AG09309 (cell line): ENCODE results near the gene CPLANE2.

Source experiments
- DNase-seq: peaks from one replicate; pipeline ENCODE4 v3.0.0-alpha.2; 2010; ENCODE audit warnings: low read depth
- H3K4me3 ChIP-seq: 2 replicates; pipeline ENCODE4 v1.5.1; 2011; ENCODE audit warnings: mild to moderate bottlenecking, low read depth, low read length, moderate library complexity; ENCODE audit not compliant: control insufficient read depth
- TF ChIP-seq, protein P1 (sequence below): IDR thresholded peaks from 2 replicates; pipeline ENCODE4 v1.5.1; 2011; ENCODE audit warnings: mild to moderate bottlenecking, low read depth, low read length, inconsistent platforms; ENCODE audit not compliant: insufficient read depth, control insufficient read depth; ENCODE audit errors: missing control alignments

CPLANE2 gene

DNA sequence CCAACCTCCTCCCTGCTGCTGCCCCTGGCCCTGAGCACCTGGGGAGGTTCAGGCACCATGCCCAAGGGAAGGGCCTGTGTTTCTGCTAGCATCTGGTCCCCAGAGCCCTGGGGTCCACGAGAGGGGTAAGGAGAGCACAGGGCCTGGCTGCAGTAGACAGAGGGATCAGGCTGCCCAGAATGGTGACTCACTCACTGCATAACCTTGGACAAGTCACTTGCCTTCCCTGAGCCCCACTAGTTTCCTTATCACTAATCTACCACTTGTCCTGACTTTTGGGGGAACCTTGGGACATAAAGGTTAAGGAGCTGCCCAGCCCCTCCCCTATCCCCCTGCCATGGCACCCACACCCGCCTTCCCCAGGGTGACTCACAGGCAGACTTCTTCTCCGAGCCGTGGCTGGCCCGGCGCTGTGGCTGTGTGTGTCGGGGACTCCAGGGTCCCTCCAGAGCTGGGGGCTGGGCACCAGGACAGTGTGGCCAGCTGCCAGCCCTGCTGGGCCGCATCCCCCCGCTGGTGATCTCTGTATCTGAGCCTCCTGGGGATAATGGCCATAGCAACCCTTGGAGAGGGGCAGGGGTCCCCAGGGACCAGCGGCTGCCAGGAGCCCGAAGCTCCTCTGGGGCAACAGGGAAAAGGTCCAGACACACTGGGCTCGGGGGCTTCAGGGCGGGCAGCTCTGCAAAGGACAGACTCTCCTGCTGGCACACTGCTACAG, 28.6 kb downstream of the CPLANE2 start:
- no peak for DNase-seq
- no peak overlapping the region for H3K4me3 ChIP-seq
- TF ChIP-seq, protein P1, sequence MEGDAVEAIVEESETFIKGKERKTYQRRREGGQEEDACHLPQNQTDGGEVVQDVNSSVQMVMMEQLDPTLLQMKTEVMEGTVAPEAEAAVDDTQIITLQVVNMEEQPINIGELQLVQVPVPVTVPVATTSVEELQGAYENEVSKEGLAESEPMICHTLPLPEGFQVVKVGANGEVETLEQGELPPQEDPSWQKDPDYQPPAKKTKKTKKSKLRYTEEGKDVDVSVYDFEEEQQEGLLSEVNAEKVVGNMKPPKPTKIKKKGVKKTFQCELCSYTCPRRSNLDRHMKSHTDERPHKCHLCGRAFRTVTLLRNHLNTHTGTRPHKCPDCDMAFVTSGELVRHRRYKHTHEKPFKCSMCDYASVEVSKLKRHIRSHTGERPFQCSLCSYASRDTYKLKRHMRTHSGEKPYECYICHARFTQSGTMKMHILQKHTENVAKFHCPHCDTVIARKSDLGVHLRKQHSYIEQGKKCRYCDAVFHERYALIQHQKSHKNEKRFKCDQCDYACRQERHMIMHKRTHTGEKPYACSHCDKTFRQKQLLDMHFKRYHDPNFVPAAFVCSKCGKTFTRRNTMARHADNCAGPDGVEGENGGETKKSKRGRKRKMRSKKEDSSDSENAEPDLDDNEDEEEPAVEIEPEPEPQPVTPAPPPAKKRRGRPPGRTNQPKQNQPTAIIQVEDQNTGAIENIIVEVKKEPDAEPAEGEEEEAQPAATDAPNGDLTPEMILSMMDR, result no peak

DNA sequence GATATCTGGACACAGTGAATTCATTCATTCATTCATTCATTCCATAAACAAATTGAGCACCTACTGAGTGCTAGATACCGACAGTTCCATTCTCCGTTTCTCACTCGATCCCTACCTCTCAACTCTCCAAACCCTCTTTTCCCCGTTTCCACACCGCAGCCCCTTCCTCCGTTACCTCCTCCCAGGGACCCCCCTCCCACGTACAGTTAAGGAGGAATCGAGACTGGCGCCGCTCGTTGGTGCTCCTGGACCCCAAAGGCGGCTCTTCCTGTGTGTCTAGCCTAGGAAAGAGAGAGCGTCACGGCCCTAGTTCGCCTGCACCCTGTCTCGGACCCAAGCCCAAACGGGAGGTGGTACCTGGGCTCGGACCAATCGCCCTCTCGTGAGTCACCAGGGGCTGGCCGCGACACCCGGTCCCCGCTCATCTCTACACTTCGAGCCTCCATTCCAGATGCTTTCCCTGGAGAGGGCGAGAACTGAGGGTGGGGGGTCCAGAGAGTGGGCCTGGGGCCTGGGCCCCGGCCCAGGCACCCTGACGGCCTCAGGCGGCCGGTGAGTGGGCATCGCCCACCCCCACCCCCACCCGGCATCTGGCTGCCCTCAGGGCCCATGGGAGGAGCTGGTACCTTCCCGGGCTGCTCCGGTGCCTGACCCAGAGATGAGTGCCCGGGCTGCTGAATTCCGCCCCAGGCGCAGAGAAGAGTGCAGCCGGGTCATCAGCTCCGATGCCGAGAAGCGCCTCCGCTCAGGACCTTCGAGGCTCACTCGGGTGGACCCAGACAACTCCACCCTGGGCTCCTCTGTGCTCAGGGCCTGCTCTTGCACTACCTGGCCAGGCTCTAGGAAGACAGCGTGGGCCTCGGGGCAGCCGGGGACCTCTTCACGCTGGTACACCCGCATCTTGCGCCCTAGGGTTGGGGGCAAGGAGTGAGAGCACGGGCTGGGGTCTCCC, 29.4 kb downstream of the CPLANE2 start:
- DNase-seq, result no peak
- H3K4me3 ChIP-seq, result peak overlapping the region; percentile 69
- TF ChIP-seq, protein P1, result no peak

DNA sequence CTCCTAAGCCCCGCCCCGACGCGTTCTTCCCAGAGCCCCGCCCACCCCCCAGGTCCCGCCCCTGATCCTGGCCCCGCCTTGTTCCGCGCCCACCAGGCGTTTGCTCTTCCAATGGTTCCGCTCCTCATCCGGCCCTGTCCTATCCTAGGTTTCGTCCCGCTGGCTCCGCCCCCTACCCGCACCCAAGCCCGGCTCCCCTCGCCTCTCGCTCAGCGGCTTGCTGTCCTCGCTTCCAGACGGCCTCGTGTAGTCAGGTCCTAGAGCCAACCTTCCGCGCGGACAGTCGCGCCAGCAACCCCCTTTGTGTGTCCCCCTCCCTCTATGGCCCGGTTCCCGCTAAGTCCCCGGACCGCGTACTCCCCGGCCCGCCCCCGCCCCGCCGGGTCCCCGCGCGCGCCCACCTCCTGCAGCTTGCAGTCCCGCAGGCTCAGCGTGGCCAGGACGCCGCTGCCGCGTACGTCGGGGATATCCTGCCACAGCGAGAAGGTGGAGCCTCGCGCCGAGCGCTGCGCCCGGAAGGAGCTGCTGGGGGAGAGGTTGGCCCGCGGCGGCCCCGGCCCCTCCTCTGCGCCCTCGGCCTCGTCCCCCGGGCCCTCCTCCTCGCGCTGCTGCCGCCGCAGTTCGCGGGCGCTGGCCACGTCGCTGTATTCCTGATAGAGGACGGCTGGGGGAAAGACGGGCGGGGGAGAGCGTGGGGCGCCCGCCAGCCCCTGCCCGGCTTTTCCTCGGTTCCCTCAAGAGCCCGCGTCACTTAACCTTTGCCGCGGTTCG, 30.3 kb downstream of the CPLANE2 start:
- DNase-seq, result peak; percentile 94
- peak overlapping the region; percentile 69 for H3K4me3 ChIP-seq
- TF ChIP-seq, protein P1, result no peak

DNA sequence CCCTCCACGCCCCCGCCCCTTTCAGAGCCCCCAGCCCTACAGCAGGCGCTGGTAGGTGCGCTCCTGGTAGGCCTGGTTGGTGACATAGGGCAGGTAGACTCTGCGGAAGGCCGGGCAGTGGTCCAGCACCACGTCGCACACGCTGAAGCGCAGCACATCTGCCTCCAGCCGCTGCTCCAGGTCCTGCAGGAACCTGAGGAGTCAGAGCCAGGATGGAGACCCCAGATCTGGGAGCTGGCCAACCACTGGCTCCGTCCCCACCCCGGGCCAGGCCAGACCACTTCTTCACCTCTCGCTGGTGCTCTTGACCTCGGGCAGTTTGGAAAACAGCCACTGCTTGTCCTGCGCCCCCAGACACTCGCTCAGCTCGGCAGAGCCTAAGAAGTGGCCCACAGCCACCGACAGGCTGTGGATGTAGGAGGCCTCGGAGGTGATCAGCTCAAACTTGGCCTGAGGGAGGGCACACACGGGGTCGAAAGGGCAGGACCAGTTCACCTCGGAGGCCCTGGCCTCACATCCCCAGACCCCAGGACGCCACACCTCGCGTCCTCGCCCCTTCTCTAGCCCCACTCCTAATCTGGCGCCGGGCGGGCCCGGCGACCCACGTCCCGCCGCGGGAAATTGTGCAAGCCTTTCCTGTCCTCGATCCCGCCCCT, 31.0 kb downstream of the CPLANE2 start:
- no peak for DNase-seq
- TF ChIP-seq, protein P1, result no peak
- peak overlapping the region; percentile 69 for H3K4me3 ChIP-seq

DNA sequence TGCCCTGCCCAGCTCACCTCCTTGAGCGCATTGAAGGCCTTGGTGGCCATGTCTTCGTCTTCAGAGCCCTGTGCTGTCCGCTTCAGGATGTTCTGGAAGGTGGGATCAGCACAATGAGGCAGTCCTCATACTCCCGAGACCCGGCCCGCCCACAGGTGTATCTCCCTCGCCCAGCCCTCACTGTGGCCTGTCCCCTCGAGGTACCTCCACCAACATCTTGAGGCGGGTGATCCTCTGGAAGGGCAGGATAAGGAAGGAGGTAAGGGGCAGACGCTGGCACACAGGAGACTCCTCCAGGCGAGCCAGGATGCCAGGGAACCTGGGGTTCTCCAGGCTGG, 31.7 kb downstream of the CPLANE2 start:
- TF ChIP-seq, protein P1, result no peak
- no peak for DNase-seq
- H3K4me3 ChIP-seq, result no peak overlapping the region
